Omental fat pad (tissue), 4 donors: ENCODE data around the gene HMCN2. TPM values are rescaled to one million over a fixed set of nuclear protein-coding genes. Genes with fewer than 3 reads are reported as not detected.

Source experiments
- ATAC-seq: fragments of 150-250 bp; one replicate; pipeline ENCODE4 v1.9.1; 2016; ENCODE audit warnings: mild to moderate bottlenecking, moderate library complexity; ENCODE audit not compliant: low FRiP score
- DNase-seq: peaks from one replicate; pipeline ENCODE4 v3.0.0-alpha.2; 2019; ENCODE audit warnings: low spot score
- total RNA-seq, 4 donors: library from RNA; depleted of rRNA; stranded (reverse); fragments of >200 nt; gene quantifications; one replicate each; pipeline ENCODE4 v1.1.0, GENCODE V29; 2016
- TF ChIP-seq, protein P1 (sequence below), 3 donors: fragments of 450-650 bp; IDR thresholded peaks; one replicate each; pipeline ENCODE4 v1.5.1; 2016 to 2017; ENCODE audit warnings: antibody characterized with exemption in 3 of 3, mild to moderate bottlenecking in 3 of 3, moderate library complexity in 2 of 3

Gene HMCN2
- total RNA-seq, 4 donors from 2014 or later: 0.19 to 5.8 (median 0.75) TPM

DNA sequence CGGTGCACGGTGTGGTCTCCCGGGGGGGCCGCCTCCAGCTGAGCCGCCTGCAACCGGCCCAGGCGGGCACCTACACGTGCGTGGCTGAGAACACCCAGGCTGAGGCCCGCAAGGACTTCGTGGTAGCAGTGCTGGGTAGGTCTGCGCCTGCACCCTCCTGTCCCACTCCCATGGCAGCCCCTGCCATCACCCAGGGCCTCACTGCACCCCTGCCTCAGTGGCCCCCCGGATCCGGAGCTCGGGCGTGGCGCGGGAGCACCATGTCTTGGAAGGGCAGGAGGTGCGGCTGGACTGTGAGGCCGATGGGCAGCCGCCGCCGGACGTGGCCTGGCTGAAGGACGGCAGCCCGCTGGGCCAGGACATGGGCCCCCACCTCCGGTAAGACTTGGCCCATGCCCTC lies 125.4 kb downstream of the HMCN2 start:
- ATAC-seq: no peak
- DNase-seq: no peak
- TF ChIP-seq, protein P1, sequence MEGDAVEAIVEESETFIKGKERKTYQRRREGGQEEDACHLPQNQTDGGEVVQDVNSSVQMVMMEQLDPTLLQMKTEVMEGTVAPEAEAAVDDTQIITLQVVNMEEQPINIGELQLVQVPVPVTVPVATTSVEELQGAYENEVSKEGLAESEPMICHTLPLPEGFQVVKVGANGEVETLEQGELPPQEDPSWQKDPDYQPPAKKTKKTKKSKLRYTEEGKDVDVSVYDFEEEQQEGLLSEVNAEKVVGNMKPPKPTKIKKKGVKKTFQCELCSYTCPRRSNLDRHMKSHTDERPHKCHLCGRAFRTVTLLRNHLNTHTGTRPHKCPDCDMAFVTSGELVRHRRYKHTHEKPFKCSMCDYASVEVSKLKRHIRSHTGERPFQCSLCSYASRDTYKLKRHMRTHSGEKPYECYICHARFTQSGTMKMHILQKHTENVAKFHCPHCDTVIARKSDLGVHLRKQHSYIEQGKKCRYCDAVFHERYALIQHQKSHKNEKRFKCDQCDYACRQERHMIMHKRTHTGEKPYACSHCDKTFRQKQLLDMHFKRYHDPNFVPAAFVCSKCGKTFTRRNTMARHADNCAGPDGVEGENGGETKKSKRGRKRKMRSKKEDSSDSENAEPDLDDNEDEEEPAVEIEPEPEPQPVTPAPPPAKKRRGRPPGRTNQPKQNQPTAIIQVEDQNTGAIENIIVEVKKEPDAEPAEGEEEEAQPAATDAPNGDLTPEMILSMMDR (IDR thresholded peaks at IDR 0.05): no peak

DNA sequence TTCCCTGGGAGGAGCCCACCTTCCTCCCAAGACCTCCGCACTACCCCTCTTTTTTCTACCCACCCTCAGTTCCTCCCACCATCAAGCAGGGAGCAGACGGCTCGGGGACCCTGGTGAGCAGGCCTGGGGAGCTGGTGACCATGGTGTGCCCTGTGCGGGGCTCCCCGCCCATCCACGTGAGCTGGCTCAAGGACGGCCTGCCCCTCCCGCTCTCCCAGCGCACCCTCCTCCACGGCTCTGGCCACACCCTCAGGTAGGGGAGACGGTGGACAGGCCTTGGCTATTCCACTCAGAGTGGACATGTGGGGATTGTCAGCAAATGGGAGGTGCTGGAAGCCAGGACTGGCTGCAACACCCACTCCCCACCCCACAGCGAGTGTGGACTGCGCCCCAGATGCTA lies 126.3 kb downstream of the HMCN2 start:
- TF ChIP-seq, protein P1 (IDR thresholded peaks at IDR 0.05): no peak
- DNase-seq (no peak), ATAC-seq (no peak)

DNA sequence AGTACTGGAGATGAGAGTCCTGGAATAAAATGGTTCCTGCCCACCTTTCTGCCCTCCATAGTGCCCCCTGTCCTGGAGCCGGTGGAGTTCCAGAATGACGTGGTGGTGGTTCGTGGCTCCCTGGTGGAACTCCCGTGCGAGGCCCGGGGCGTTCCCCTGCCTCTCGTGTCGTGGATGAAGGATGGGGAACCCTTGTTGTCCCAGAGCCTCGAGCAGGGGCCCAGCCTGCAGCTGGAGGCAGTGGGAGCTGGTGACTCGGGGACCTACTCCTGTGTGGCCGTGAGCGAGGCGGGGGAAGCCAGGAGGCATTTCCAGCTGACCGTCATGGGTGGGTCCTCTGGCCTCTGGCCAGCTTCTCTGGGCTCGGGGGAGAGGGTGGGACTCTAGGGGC lies 128.1 kb downstream of the HMCN2 start:
- TF ChIP-seq, protein P1 (IDR thresholded peaks at IDR 0.05): no peak
- no peak for ATAC-seq
- DNase-seq: no peak

DNA sequence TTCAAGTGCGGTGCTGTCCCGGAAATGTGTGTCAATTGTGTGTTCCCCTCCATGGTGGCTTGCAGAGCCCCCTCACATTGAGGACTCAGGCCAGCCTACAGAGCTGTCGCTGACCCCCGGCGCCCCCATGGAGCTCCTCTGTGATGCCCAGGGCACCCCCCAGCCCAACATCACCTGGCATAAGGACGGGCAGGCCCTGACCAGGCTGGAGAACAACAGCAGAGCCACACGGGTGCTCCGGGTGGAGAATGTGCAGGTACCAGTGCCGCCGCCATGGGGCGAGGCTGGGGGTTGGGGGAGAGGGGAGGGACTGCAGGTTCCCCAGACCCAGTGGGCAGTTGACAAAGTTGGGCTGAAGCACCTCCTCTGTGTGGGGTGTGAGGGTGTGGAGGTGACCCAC lies 128.8 kb downstream of the HMCN2 start:
- DNase-seq: no peak
- ATAC-seq: no peak
- TF ChIP-seq, protein P1 (IDR thresholded peaks at IDR 0.05): no peak

DNA sequence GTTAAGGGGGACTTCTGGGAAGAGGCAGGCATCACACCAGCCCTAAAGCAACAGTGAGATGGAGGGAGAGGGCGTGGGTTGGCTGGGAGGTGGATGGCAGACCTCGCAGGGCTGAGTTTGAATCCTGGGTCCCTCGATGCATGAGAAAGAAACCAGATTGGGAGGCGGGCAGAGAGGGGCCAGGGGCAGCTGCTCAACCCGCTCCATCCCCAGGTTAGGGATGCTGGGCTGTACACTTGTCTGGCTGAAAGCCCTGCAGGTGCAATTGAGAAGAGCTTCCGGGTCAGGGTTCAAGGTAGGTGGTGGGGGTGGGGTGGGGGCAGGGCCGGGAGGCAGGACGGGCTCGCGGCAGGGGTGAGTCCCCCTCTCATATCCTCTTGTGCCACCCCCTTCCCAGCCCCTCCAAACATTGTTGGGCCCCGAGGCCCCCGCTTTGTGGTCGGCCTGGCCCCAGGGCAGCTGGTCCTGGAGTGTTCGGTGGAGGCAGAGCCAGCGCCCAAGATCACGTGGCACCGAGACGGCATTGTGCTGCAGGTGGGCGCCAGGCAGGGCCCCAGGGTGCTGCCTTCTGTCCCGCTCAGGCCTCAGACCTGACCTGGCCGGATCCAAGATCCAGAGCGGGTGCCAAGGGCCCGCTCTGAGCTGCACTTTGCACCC lies 129.4 kb downstream of the HMCN2 start:
- TF ChIP-seq, protein P1 (IDR thresholded peaks at IDR 0.05): no peak
- DNase-seq (no peak), ATAC-seq (no peak)

DNA sequence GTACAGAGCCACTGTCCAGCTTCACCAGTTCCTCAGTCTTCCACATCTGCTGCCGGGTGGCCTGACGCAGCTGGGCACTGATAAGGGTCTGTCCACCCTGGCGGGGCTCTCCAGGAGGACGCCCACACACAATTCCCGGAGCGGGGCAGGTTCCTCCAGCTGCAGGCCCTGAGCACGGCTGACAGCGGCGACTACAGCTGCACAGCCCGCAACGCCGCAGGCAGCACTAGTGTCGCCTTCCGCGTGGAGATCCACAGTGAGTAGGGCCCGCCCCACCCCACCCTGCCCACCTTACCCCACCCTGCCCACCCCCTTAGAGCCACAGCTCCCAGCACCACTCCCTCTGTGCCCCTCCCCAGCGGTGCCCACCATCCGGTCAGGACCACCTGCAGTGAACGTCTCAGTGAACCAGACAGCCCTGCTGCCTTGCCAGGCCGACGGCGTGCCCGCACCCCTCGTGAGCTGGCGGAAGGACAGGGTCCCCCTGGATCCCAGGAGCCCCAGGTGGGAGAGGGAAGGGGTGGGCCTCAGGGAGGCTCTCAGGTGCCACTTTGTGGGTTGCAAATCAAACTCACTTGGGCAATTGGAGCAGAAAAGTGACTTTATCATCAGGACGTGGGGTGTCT lies 130.4 kb downstream of the HMCN2 start:
- ATAC-seq (no peak), DNase-seq (no peak)
- TF ChIP-seq, protein P1 (IDR thresholded peaks at IDR 0.05): no peak

DNA sequence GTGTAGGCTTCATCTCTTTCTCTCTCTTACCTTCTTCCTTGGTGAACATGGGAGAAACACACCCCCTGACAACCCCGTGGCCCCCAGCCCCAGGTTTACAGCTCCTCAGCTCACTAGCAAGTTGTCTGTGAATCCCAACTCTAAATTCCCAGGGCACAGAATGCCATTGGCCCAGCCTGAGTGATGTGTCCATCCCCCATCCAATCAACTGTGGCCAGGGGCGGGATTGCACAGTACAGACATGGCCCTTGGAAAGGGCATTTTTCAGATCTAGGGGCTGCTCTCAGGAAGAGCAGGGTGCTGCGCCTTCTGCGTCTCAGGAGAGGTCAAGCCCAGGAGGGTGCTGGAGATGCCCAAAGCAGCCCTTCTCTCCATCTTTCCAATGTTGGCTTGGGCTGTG lies 131.0 kb downstream of the HMCN2 start:
- DNase-seq (no peak), ATAC-seq (no peak)
- TF ChIP-seq, protein P1 (IDR thresholded peaks at IDR 0.05): no peak
